ENCODE results near the gene TENM4.

TENM4 gene

GRCh38 chr11:78788533-78788932 is 652.3 kb downstream of the TENM4 start:
- no peak for DNase-seq (ENCODE audit: low read depth in 2 of 2)

- no peak for DNase-seq (ENCODE audit: low read depth in 2 of 2)
Observed at GRCh38 chr11:78787696-78788095, 653.1 kb downstream of the TENM4 start.

DNA sequence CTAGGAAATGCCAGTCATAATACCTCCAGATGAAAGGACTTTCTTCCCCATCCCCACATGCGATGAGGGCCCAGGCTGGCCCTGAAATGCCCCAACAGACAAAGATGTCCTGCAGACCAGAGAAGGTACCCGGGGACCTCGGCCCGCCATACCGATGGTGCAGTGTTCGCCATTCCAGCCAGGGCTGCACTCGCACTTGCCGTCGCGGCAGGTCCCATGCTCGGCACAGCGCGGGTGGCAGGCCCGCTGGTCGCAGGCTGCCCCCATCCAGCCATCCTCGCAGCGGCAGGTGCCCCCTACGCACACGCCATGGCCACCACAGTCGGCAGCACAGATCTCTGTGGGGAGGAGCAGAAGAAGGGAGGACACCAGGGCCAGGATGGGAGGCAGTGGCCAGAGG is 654.1 kb downstream of the TENM4 start:
- no peak for DNase-seq (ENCODE audit: low read depth in 2 of 2)

GRCh38 chr11:78786086-78786485 is 654.7 kb downstream of the TENM4 start:
- DNase-seq (ENCODE audit: low read depth in 2 of 2): no peak

DNA sequence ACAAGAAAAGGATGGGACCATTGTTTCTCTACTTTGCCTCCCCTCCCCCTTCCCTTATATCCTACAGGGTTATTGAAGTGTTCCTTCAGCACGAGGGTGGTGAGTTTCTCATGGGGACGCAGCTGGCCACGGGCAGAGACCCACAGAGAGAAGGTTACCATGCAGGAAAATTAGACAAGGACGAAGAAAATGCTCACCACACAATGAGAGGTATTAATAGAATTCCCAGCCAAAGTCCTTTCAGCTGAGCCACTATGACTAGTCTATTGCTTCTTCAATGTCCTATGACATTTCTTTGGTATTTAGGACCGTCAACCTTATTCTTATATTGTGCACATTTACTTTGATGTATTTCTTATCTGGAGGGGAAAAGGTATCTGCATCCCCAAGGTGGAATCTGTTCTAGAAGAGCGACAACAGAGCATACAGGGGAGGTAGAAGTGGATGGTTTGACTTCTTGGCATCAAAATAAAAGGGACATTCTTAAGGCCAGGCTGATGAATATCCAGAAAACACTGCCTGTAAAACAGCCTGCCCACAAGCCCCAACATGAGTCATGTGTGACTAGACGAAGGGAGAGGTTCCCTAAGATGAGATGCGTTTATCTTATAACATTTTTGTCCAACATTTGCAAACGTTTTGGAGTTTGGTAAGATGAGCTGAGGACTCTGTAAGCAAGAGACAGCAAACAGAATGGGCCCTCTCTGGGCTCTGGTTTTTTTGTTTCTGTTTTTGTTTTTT is 656.3 kb downstream of the TENM4 start:
- no peak for DNase-seq (ENCODE audit: low read depth in 2 of 2)

DNA sequence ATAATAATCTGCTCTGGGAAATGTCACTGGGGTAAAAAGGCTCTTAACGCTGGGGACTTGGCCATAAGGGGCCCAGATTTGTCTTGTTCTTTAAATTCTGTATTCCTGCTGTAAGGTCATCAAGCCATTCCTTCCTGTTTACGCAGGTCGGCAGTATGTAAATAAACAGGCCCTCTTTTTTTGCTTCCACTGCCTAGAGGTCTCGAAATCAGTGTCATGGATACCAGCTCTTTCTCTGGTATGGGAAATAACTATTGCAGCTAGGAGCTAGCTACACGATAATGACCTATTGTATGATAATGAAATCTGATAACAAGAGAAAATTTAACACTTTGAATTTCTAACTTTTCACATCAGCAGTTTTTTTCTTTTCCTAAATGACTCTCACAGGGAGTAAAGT is 657.0 kb downstream of the TENM4 start:
- no peak for DNase-seq (ENCODE audit: low read depth in 2 of 2)

GRCh38 chr11:78783301-78783700 is 657.5 kb downstream of the TENM4 start:
- no peak for DNase-seq (ENCODE audit: low read depth in 2 of 2)

GRCh38 chr11:78782725-78783124 is 658.1 kb downstream of the TENM4 start:
- no peak for DNase-seq (ENCODE audit: low read depth in 2 of 2)

- DNase-seq (ENCODE audit: low read depth in 2 of 2): no peak
Observed at GRCh38 chr11:78780889-78781288, 659.9 kb downstream of the TENM4 start.

GRCh38 chr11:78773492-78773891 is 667.3 kb downstream of the TENM4 start:
- no peak for DNase-seq (ENCODE audit: low read depth in 2 of 2)

DNA sequence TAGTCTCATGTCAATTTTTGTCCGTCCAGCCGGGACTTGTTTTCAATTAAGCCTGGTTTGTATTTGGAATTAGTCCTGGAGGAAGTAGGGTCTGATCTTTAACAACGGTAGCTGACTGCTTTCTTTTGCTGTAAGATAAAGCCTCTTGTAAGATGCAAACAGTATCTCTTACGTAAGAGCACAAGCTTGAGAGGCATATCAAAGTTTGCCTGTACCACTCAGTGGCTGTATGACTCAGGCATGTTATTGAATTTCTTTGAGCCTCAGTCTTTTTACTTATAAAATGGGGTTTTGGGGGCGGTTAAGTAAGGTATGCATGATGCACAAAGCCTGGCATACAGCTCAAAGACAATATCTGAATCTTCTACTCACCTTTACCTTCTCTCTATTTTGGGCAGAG is 667.8 kb downstream of the TENM4 start:
- no peak for DNase-seq (ENCODE audit: low read depth in 2 of 2)

- no peak for DNase-seq (ENCODE audit: low read depth in 2 of 2)
Observed at GRCh38 chr11:78772186-78772585, 668.6 kb downstream of the TENM4 start.

DNA sequence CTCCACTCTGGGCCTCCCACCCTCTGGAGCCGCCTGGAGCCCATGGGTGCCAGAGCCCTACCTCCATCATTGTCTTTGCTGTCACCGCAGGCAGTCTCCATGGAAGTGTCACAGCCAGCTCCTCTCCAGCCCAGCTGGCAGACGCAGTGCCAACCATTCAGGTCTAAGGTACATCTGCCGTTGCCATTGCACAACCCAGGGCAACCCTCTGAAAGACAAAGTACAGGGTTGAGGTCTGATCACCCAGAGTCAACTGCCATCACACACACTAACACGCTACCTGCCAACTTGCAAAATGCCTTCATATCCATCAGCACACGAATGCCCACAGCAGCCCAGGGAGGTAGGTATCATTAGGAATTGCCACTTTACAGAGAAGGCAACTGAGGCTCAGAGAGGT is 669.9 kb downstream of the TENM4 start:
- DNase-seq (ENCODE audit: low read depth in 2 of 2): no peak

GRCh38 chr11:78768971-78769370 is 671.9 kb downstream of the TENM4 start:
- no peak for DNase-seq (ENCODE audit: low read depth in 2 of 2)

- no peak for DNase-seq (ENCODE audit: low read depth in 2 of 2)
Observed at GRCh38 chr11:78768345-78768744, 672.5 kb downstream of the TENM4 start.

- DNase-seq (ENCODE audit: low read depth in 2 of 2): no peak
Observed at GRCh38 chr11:78767027-78767932, 673.5 kb downstream of the TENM4 start.

DNA sequence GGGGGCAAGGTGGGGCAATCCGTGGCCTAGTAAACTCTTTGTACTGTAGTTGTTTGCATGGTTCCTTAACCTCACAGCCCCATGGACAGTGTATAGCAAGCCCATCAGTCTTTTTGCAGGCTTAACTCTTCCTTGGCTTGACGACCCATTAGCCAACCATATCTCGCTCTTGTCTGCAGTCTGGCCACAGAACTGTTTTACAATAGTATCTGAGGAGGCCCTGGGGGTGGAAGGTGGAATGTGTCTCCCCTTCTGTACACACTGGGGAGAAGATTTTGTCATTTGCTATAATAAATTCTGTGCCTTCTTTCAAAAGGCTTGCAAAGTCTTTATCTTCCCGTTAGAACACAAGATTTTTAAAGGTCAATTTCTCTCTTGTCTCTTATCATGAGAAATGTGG is 675.9 kb downstream of the TENM4 start:
- DNase-seq (ENCODE audit: low read depth in 2 of 2): no peak

- DNase-seq (ENCODE audit: low read depth in 2 of 2): no peak
Observed at GRCh38 chr11:78763664-78764063, 677.2 kb downstream of the TENM4 start.

GRCh38 chr11:78762105-78762504 is 678.7 kb downstream of the TENM4 start:
- no peak for DNase-seq (ENCODE audit: low read depth in 2 of 2)

- no peak for DNase-seq (ENCODE audit: low read depth in 2 of 2)
Observed at GRCh38 chr11:78759071-78759470, 681.8 kb downstream of the TENM4 start.

- DNase-seq (ENCODE audit: low read depth in 2 of 2): no peak
Observed at GRCh38 chr11:78753297-78753696, 687.5 kb downstream of the TENM4 start.

GRCh38 chr11:78752494-78752893 is 688.3 kb downstream of the TENM4 start:
- DNase-seq (ENCODE audit: low read depth in 2 of 2): no peak
